NCI-H1930 (cell line): ENCODE results near the gene UQCC3.
"Not testable (repeated sequence)": the region's sequence is repeated elsewhere in the genome, so short reads cannot be mapped to it uniquely, and the experiment has no call there.

Experiments used
- DNase-seq, 2 experiments: peaks; one replicate each; lab custom pipeline; 2025; lab: John Stamatoyannopoulos, UW

The UQCC3 gene

DNA sequence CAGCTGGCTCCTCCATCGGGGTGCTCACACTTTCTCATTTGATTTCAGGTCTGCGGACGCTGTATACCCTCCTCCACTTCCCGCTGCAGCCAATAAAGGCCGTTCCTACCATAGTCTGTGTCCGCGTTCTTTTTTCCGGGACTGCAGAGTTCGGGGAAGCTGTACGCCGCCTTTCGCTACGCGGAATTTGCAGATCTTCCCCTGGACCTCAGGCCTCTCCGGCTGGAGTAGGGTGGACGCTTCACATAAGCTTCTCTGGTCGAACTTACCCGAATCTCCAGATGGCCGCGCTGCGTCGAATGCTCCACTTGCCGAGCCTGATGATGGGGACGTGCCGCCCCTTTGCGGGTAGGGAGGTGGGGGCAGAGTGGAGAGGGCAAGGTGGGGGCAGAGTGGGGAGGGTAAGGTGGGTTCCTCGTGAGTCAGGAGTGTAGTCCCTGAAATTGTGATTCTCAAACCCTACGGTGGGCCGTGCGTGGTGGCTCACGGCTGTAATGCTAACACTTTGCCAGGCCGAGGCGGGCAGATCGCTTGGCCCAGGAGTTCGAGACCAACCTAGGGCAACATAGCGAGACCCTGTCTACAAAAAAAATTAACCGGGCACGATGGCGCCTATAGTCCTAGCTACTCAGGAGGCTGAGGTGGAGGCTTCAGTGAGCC is 5.7 kb upstream of the UQCC3 start:
- DNase-seq = no peak

DNA sequence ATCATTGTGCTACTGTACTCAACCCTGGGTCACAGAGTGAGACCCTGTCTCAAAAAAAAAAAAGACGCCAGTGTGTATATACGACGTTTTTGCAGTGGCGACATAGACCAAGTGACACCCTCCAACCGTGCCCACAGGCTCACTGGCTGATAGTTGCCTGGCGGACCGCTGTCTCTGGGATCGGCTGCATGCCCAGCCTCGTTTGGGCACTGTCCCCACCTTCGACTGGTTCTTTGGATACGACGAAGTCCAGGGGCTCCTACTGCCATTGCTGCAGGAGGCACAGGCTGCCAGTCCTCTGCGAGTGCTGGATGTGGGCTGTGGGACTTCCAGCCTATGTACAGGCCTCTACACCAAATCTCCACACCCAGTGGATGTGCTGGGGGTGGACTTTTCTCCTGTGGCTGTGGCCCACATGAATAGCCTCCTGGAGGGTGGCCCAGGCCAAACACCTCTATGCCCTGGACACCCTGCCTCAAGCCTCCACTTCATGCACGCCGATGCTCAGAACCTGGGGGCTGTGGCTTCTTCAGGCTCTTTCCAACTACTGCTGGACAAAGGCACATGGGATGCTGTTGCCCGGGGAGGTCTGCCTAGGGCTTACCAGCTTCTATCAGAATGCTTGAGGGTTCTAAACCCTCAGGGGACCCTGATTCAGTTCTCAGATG is 5.1 kb upstream of the UQCC3 start:
- no peak for DNase-seq

DNA sequence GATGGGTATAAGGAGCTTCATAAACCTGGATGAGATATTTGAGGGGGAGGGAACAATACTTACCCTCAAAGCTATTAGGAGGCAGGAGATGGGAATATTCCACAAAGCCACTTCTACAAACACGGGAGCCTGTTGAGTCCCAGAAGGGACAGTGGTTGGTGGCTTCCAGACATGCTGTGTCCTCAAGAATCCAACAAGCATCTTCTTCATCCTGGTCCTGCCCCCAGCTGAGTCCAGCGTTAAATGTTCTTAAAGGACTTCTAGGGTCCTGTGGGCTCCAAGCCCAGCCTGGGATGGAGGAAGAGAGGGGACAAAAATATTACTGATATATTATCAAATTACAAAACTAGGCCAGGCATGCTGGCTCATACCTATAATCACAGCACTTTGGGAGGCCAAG is 4.0 kb upstream of the UQCC3 start:
- no peak for DNase-seq

DNA sequence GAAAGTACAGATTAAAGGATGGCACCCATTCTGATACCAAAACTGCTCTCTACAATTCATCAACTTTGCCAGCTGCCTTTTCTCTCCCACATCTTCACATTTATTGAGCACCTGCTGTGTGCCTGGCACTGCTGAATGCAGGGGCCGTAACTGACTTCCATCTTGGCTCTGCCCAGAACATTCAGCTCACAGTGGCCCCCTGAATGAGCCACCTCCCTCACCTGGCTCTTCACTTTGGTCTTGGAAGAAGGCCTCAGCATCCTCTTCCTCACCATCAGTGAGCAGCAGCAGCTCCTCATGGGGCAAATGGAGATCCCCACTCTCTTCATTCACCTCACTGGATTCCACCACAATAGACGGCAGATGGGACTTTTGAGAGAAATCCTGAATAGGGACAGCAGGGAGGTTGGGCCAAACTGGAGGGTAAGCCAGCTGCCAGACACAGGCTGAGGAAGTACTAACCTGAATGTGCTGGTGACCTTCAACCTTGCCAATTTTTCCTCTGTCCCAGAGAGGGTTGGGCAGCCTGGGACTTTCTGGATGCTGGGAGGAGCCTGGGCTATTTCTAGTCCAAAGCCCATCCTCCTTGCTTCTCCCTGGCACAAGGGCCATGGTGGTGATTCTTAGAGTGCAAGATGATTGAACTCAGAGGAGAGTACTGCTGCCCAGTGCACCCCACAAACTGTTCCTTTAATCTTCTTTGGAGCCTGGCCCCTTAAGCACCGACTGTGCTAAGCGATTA is 1.9 kb upstream of the UQCC3 start:
- no peak for DNase-seq

DNA sequence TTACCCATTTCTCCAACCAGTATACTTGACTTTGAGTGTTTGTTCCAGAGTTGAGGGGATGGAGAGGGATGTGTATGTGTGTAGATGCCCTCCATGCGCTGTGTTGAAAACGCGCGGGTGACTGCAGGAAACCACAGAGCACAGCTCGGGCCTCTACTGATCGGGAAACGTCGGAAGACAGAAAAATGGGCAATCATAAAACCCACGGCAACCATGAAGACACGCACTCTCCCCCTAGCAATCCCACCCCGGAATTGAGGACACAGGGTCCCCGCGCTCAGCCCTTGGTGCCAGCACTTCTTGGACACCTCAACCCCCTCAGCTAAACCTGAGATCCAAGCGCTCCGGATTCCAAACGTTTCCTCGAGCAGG is 251 bp upstream of the UQCC3 start:
- no peak for DNase-seq

DNA sequence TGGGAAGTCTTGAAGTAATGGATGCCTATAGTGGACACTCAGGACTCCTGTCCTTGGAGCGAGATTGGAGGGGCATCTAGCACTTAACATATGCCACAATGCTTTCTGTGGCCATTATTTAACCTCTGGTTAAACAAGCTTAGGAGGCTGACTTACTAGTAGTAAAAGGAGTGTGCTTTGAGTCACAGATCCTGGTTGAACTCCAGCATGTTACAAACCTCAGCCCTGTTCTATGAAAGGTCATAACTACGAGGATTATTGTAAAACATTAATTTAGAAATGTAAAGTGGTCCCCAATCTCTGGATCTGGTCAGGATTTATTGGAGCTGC is 1.7 kb downstream of the UQCC3 start:
- no peak for DNase-seq

DNA sequence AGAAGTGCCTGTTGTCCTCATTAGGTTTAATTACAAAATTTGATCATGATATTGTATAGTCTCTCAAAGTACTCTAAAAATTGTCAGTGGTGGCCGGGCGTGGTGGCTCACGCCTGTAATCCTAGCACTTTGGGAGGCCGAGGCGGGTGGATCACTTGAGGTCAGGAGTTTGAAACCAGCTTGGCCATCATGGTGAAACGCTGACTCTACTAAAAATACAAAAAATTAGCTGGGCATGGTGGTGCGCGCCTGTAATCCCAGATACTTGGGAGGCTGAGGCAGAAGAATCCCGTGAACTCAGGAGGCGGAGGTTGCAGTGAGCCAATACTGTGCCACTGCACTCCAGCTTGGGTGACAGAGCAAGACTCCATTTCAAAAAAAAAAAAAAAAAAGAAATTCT is 3.9 kb downstream of the UQCC3 start:
- DNase-seq = not testable (repeated sequence)

DNA sequence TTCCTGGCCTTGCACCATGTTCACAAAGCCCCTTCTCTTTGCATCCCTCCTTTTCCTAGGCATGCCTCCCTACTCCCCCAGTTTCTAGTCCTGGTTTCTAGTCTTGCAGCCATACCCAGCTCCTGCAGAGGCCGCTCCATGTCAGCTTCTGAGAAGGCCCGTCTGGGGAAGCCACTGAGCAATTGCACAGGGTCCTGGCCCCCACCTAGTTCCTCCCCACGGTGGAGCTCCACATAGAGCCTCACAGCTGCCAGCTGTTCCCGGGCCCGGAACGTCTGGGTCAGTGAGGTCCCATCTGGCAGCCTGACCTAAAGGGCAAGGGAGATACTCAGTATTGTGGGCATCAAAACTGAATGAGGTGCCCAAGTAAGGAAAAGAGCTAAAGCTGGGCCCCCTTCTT is 5.2 kb downstream of the UQCC3 start:
- no peak for DNase-seq

DNA sequence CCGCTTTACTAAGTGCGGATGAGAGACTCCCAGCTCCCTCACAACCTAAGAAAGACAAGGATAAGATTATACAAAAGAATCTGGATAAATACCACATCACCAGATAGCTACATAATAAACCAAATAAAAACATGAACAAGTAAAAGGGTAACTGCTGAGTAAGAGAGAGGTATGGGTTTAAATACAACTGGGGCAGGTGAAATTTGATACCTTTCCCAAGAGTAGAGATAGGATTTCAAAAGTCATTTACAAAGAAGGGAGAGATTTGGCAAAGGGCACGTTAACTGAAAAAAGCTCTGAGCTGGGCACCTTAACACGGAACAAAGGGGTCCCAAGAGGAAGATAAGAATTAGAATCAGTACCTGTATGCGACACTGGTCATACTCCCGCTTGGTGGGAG is 5.7 kb downstream of the UQCC3 start:
- no peak for DNase-seq

DNA sequence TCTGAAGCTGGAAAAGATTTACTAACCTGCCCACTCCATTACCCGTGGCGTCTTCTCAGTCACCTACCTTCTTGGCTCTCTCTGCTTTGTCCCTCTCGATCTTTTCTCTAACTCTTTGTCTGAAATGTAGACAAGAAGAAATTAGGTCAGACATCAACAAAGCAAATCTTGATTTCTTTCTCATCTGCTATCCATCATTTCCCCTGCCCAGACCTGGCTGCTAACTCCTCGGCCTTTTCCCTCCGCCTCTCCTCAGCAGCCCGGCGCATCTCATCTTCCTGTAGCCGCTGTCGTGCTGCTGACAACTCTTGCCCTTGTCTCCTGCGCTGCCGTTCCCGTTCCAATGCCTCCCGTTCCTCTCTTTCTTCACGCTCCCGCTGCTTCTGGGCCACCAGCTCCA is 6.2 kb downstream of the UQCC3 start:
- DNase-seq = no peak

DNA sequence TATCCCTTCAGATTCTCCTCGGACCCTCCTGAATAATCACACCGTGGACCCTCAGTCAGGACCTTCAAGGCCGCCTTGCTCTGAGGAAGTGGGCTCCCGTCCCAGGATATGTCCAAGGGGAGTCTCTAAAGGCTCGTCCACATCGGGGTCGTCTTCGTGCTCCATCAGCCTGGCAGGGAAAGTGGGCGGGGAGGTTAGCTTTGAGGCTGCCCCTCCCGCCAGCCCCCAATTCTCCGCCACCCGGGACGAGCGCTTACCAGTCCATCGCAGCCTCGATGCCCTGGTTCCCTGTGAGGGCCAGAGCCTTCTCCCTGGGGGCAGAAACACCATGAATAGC is 6.9 kb downstream of the UQCC3 start:
- no peak for DNase-seq

DNA sequence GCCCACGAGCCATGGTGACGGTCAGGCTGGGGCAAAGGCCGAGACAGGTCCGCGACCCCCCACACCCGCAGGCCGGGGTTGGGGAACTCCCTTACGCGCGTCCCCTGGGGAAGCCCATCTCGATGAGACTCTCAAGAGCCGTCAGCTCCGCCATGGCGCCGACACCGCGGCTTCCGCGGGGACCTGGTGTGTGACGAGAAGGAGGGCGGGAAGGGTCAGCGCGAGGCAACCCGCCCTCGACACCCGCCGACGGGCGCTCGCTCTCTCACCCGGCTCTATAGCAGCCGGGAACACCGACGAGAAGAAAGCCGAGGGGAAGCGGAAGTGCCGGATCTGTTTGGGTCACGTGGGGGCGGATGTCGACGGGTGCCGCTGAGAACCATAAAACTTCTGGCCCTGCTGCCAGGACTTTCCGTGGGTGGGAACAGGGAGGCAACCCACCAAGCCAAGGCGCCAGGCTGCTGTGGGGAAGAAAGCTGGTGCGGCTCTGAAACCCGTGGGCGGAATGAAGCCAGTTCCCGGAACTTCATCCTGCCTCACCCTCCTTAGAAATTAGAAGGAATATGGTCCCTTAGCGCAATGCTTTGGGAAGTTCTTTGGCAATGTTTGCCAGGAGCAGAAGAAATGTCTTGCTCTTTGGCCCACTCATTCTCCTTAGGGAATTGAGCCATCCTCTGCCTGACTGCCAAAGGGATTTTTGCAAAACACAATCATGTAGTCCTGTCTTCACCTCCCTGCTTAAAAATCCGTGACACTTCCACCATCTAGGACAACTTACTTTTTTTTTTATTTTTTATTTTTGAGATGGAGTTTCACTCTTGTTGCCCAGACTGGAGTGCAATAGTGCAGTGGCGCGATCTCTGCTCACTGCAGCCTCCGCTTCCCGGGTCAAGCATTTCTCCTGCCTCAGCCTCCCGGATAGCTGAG is 7.6 kb downstream of the UQCC3 start, which contains the start of gene UBXN1:
UBXN1 (minus strand) TSS at position 304 of the 927 bp plus-strand sequence; CDS start at position 154, 150 bp downstream.
- DNase-seq = peak; percentile 73 to 75

DNA sequence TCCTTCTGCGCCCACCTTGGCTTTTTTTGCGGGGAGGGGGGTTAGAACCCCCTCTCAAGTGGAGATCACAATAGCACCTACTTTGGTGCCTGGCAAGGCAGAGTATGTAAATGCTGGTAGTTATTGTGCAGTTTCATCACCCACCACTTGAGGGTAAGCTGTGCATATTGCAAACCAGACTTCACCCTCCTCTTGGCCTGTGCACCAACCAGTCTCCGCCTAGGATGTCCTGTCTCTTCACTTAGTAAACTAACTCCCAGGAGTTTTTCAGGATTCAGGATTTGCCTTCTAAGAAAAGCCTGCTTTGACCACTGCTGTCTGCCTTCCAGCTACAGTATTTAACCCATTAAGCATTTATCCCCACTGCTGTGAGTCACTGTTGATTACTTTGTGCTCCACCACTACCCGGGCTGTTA is 9.4 kb downstream of the UQCC3 start:
- peak in 1 of 2 experiments; percentile 34 for DNase-seq

DNA sequence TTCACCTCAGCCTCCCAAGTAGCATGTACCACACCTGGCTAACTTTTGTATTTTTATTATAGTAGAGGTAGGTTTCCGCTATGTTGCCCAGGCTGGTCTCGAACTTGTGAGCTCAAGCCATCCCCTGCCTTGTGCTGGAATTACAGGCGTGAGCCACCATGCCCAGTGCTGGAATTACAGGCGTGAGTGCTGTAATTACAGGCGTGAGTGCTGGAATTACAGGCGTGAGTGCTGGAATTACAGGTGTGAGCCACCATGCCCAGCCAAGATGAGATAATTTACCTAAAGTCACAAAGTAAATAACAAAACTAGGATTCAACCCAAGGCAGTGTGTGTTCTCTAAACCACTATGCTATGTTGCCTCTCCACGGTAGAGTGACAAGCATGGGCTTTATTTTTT is 11.0 kb downstream of the UQCC3 start:
- DNase-seq = no peak

DNA sequence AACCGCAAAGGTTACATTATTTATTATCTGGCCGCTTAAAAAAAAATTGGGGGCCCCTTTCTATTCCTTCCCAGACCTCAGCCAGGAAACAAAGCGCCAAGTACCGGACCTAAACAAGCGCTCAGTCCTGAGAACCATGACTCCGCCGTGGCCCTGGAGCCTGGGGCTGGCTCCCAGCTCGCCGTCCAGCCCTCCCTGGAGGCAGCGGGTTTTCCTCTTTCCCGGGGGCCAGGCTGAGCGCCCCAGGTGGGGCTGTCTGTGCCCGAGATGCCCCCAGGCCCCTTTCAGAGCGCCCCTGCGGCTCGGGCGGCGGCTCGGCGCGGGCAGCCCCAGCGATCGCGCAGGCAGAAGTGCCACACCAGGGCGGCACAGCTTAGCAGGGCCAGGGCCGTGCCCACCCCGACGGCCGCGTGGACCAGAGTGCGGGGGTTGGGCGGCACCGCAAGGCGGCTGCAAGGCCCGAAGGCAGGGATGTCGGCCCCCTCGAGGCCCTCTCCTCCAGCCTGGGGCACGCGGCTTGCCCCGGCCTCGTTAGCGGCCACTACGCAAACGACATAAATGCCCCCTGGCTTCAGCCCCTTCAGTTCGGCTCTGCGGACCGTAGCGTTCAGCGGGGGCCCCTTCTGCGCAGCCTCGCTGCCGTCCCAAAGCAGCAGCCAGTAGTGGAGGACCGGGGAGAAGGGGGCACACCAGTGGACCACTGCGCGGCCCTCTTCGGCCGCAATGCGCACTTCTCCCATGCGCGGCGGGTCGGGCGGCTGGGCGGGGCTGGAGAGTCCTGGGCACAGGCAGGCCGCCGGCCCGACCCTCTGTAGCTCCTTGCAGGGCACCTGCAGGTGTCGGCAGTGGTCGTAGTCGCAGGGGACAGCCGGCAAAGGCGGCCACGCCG is 16.3 kb downstream of the UQCC3 start:
- no peak for DNase-seq

DNA sequence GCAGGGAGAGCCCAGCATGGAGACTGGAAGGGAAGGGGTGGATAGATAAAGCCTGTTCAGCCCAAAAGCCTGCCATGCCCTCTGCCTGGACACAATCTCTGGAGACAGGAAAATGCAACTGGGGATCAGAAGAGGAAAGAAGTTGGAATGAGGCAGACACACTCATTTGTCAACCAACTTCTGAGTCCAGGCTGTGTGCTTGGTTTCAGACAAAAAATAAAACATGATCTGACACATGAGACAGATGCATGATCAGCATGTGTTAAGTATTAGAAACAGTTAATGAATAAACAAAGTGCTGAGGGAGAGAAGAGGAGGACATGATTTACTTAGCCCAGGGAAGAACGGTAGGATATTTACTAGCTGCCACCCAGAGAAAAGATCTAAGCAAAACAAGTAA is 17.0 kb downstream of the UQCC3 start:
- no peak for DNase-seq

DNA sequence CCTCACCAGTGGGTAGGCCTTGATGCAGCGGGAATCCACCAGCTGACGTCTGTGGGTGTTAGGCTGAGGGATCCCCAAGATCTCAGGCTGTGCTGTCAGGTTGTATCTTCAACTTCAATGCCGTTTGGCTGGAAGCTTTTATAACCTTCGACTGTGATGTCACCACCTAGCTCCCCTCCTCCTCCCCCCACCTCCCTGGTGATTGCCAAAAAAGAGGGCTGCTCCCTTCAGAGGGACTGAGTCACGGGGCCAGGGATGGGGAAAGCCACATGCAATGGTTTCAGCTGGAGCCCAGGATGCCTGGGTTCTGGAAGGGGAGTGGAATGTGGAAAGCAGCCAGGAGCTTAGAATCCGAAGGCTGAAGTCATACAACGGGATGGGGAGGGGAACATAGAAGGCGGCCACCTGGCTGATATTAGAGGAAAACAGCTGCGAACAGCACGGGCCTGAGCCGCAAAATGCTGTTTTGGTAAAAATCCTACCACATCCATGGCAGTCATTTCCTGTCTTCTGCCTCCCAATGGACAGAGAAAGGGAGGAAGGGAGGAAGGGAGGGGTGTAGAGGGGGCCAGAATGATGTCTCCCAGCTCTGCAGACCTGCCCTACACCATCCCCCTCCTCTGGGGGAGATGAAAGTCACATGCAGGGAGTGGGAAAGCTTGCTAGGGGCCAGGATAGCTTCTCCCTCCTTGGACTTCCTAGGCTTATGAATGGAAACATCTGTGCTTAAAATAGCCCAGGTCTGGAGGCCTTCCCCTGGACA is 18.1 kb downstream of the UQCC3 start, which contains the start of gene LRRN4CL:
LRRN4CL (minus strand) TSS at position 110 of the 763 bp plus-strand sequence. CDS start 1,022 bp downstream, outside the sequence.
- no peak for DNase-seq

DNA sequence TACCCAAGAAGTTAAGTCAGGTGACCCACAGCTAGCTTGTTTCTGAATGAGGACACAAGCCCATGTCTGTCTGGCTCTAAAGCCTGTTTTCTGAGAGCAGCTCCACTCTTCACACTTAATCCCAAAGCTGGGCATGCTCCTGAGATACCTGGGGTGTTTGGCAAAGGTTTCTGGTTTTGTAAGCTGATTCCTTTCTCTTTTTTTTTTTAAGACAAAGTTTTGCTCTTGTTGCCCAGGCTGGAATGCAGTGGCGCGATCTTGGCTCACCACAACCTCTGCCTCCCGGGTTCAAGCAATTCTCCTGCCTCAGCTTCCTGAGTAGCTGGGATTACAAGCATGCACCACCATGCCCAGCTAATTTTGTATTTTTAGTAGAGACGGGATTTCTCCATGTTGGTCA is 22.2 kb downstream of the UQCC3 start:
- DNase-seq = not testable (repeated sequence)

DNA sequence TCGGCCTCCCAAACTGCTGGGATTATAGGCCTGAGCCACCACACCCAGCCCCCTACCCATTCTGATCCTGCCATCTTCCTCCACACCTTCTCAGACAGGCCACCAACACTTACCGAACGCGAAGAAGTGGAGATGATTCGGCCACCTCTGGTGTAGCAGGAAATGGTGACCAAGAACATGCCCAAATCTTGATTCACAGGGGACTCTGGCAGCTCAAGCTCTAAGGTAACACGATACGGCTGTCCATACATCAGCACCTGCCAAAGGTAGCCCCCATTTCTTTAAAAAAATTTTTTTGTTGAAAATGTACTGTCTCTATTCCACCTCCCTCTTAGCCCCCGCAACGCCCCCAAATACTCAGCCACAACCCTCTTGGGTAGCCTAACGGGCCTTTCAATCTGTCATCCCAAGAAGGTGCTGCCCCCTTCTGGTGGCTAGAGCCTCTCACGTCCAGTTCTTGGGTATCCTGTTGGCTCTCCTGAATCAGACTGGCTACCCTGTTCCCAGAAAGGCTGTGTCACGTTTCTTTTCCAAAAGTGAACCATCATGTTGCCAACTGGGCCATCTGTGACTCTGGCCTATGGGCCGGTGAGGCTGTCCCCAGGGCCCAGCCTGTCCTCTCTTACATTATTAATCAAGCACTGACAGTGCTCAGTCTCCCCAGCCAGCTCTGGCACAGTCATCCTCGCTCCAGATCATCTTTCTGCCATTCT is 23.1 kb downstream of the UQCC3 start:
- peak; percentile 53 for DNase-seq

DNA sequence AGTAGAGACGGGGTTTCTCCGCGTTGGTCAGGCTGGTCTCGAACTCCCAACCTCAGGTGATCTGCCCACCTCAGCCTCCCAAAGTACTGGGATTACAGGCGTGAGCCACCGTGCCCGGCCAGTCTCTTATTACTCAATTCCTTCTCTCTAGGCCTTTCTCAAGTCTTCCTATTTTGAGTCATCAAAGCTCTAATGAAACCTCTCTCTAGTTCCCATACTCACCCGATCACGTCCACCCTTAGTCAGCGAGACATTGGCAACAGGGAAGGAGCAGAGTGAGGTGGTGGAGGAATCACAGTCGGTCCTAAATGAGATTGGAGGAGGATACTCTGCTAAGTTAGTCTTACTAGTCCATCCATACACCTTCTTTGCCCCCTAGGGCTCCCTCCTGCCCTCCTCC is 30.8 kb downstream of the UQCC3 start:
- no peak for DNase-seq
